ENCODE data around the gene TLR6.
"Not testable (repeated sequence)": the region's sequence is repeated elsewhere in the genome, so short reads cannot be mapped to it uniquely, and the experiment has no call there.

TLR6 gene

GRCh38 chr4:38807462-38807861 is 49.2 kb downstream of the TLR6 start:
- H3K9me3 ChIP-seq (ENCODE audit: control insufficient read depth, low read length) = not testable (repeated sequence)

GRCh38 chr4:38806251-38806650 is 50.4 kb downstream of the TLR6 start:
- H3K27ac ChIP-seq (ENCODE audit: insufficient read depth, low read depth, low read length, poor library complexity, severe bottlenecking); H3K4me3 ChIP-seq (ENCODE audit: insufficient read depth, low read depth, low read length); H3K4me1 ChIP-seq (ENCODE audit: control insufficient read depth, insufficient read depth, low read length); H3K27me3 ChIP-seq (ENCODE audit: control insufficient read depth, insufficient read depth, low read length, poor library complexity, severe bottlenecking); H3K36me3 ChIP-seq (ENCODE audit: control insufficient read depth, insufficient read depth, low read length); H3K9me3 ChIP-seq (ENCODE audit: control insufficient read depth, low read length): not testable (repeated sequence)
- 96 to 97% methylated on average over 9 of the region's 9 CpGs for WGBS, 2 experiments

More at GRCh38 chr4:38807462-38807861, 49.2 kb downstream of the TLR6 start:
- H3K27me3 ChIP-seq (ENCODE audit: control insufficient read depth, insufficient read depth, low read length, poor library complexity, severe bottlenecking); H3K27ac ChIP-seq (ENCODE audit: insufficient read depth, low read depth, low read length, poor library complexity, severe bottlenecking); H3K36me3 ChIP-seq (ENCODE audit: control insufficient read depth, insufficient read depth, low read length); H3K4me1 ChIP-seq (ENCODE audit: control insufficient read depth, insufficient read depth, low read length); H3K4me3 ChIP-seq (ENCODE audit: insufficient read depth, low read depth, low read length): not testable (repeated sequence)
- WGBS, 2 experiments = 96 to 97% methylated on average over 29 of the region's 29 CpGs

- Histone ChIP-seq H3K27ac (ENCODE audit: insufficient read depth, low read depth, low read length, poor library complexity, severe bottlenecking) (no peak overlapping the region), H3K9me3 (ENCODE audit: control insufficient read depth, low read length) (no peaks in the 10 kb centered on the region), H3K4me1 (ENCODE audit: control insufficient read depth, insufficient read depth, low read length) (no peaks in the 10 kb centered on the region), H3K4me3 (ENCODE audit: insufficient read depth, low read depth, low read length) (no peak overlapping the region), H3K36me3 (ENCODE audit: control insufficient read depth, insufficient read depth, low read length) (no peaks in the 10 kb centered on the region), H3K27me3 (ENCODE audit: control insufficient read depth, insufficient read depth, low read length, poor library complexity, severe bottlenecking) (no peaks in the 10 kb centered on the region)
- 92 to 94% methylated on average over 5 of the region's 5 CpGs for WGBS, 2 experiments
Measured at GRCh38 chr4:38805530-38806145, 51.0 kb downstream of the TLR6 start.

- Histone ChIP-seq H3K36me3 (ENCODE audit: control insufficient read depth, insufficient read depth, low read length) (no peaks in the 10 kb centered on the region), H3K27me3 (ENCODE audit: control insufficient read depth, insufficient read depth, low read length, poor library complexity, severe bottlenecking) (no peaks in the 10 kb centered on the region), H3K9me3 (ENCODE audit: control insufficient read depth, low read length) (no peaks in the 10 kb centered on the region), H3K4me3 (ENCODE audit: insufficient read depth, low read depth, low read length) (no peak within 1 kb of the TSS), H3K27ac (ENCODE audit: insufficient read depth, low read depth, low read length, poor library complexity, severe bottlenecking) (no peak within 1 kb of the TSS), H3K4me1 (ENCODE audit: control insufficient read depth, insufficient read depth, low read length) (no peaks in the 10 kb centered on the region)
- WGBS, 2 experiments = 81 to 96% methylated on average over 3 to 6 of the region's 7 CpGs
Measured at GRCh38 chr4:38804654-38805295, 51.8 kb downstream of the TLR6 start, which contains the start of gene TLR1. TSS of gene TLR1 (minus strand) at chr4:38804791. CDS start at chr4:38798831, 5,960 bp downstream.

GRCh38 chr4:38803833-38804653 is 52.6 kb downstream of the TLR6 start:
- H3K27ac ChIP-seq (ENCODE audit: insufficient read depth, low read depth, low read length, poor library complexity, severe bottlenecking) = no peak overlapping the region
- 93 to 97% methylated on average over 6 of the region's 6 CpGs for WGBS, 2 experiments
- no peaks in the 10 kb centered on the region for H3K27me3 ChIP-seq (ENCODE audit: control insufficient read depth, insufficient read depth, low read length, poor library complexity, severe bottlenecking)
- no peaks in the 10 kb centered on the region for H3K4me1 ChIP-seq (ENCODE audit: control insufficient read depth, insufficient read depth, low read length)
- no peaks in the 10 kb centered on the region for H3K9me3 ChIP-seq (ENCODE audit: control insufficient read depth, low read length)
- no peak overlapping the region for H3K4me3 ChIP-seq (ENCODE audit: insufficient read depth, low read depth, low read length)
- no peaks in the 10 kb centered on the region for H3K36me3 ChIP-seq (ENCODE audit: control insufficient read depth, insufficient read depth, low read length)

GRCh38 chr4:38802561-38803355 is 53.9 kb downstream of the TLR6 start:
- Histone ChIP-seq H3K4me3 (ENCODE audit: insufficient read depth, low read depth, low read length) (no peak overlapping the region), H3K36me3 (ENCODE audit: control insufficient read depth, insufficient read depth, low read length) (no peaks in the 10 kb centered on the region), H3K4me1 (ENCODE audit: control insufficient read depth, insufficient read depth, low read length) (no peaks in the 10 kb centered on the region), H3K27me3 (ENCODE audit: control insufficient read depth, insufficient read depth, low read length, poor library complexity, severe bottlenecking) (no peaks in the 10 kb centered on the region), H3K27ac (ENCODE audit: insufficient read depth, low read depth, low read length, poor library complexity, severe bottlenecking) (no peak overlapping the region), H3K9me3 (ENCODE audit: control insufficient read depth, low read length) (no peaks in the 10 kb centered on the region)
- 92 to 93% methylated on average over 15 of the region's 15 CpGs for WGBS, 2 experiments

GRCh38 chr4:38800961-38801450 is 55.6 kb downstream of the TLR6 start:
- no peaks in the 10 kb centered on the region for H3K9me3 ChIP-seq (ENCODE audit: control insufficient read depth, low read length)
- H3K4me1 ChIP-seq (ENCODE audit: control insufficient read depth, insufficient read depth, low read length) = no peaks in the 10 kb centered on the region
- no peaks in the 10 kb centered on the region for H3K27me3 ChIP-seq (ENCODE audit: control insufficient read depth, insufficient read depth, low read length, poor library complexity, severe bottlenecking)
- no peak overlapping the region for H3K27ac ChIP-seq (ENCODE audit: insufficient read depth, low read depth, low read length, poor library complexity, severe bottlenecking)
- WGBS, 2 experiments = 92 to 100% methylated on average over 2 to 3 of the region's 3 CpGs
- H3K4me3 ChIP-seq (ENCODE audit: insufficient read depth, low read depth, low read length) = no peak overlapping the region
- no peaks in the 10 kb centered on the region for H3K36me3 ChIP-seq (ENCODE audit: control insufficient read depth, insufficient read depth, low read length)

- Histone ChIP-seq H3K27ac (ENCODE audit: insufficient read depth, low read depth, low read length, poor library complexity, severe bottlenecking) (no peak overlapping the region), H3K4me1 (ENCODE audit: control insufficient read depth, insufficient read depth, low read length) (no peaks in the 10 kb centered on the region), H3K27me3 (ENCODE audit: control insufficient read depth, insufficient read depth, low read length, poor library complexity, severe bottlenecking) (no peaks in the 10 kb centered on the region), H3K36me3 (ENCODE audit: control insufficient read depth, insufficient read depth, low read length) (no peaks in the 10 kb centered on the region), H3K4me3 (ENCODE audit: insufficient read depth, low read depth, low read length) (no peak overlapping the region), H3K9me3 (ENCODE audit: control insufficient read depth, low read length) (no peaks in the 10 kb centered on the region)
- whole genome bisulfite sequencing, 2 experiments = 88 to 97% methylated on average over 2 of the region's 2 CpGs
Measured at GRCh38 chr4:38800366-38800765, 56.3 kb downstream of the TLR6 start.

- H3K27ac ChIP-seq (ENCODE audit: insufficient read depth, low read depth, low read length, poor library complexity, severe bottlenecking) = no peak overlapping the region
- H3K27me3 ChIP-seq (ENCODE audit: control insufficient read depth, insufficient read depth, low read length, poor library complexity, severe bottlenecking) = no peaks in the 10 kb centered on the region
- H3K9me3 ChIP-seq (ENCODE audit: control insufficient read depth, low read length) = no peaks in the 10 kb centered on the region
- H3K4me1 ChIP-seq (ENCODE audit: control insufficient read depth, insufficient read depth, low read length) = no peaks in the 10 kb centered on the region
- WGBS, 2 experiments = 91 to 94% methylated on average over 3 of the region's 3 CpGs
- no peaks in the 10 kb centered on the region for H3K36me3 ChIP-seq (ENCODE audit: control insufficient read depth, insufficient read depth, low read length)
- no peak overlapping the region for H3K4me3 ChIP-seq (ENCODE audit: insufficient read depth, low read depth, low read length)
Measured at GRCh38 chr4:38795087-38795486, 61.5 kb downstream of the TLR6 start.
